GM18868 (cell line): ENCODE measurements around the gene CDC73.
"Not testable (repeated sequence)": the region's sequence is repeated elsewhere in the genome, so short reads cannot be mapped to it uniquely, and the experiment has no call there.

Experiments used
- ATAC-seq: cut with Tn5 transposase; IDR thresholded peaks from one replicate; pipeline ENCODE4 v1.9.1; 2021; ENCODE audit warnings: mild to moderate bottlenecking, moderate library complexity; ENCODE audit not compliant: unreplicated experiment

The CDC73 gene

DNA sequence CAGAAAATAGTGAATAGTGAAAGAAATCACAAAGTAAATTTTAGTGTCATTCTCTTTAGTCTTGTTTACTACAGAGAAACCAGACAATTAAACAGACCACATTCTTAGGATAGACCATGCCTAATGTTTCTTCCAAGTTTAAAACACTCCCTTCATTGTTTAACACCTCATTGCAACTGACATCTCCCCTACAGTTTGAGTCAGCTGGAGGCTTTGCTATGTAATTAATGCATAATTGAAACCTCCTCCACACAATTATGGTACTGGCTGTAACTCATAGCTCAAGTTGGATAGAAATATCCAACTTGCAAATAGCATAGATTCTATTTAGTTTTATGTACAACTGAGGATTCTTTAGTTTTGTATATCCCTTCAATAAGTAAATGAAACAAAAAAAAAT, 99.8 kb downstream of the CDC73 start:
- no peak for ATAC-seq

GRCh38 chr1:193222056-193222615, 100.3 kb downstream of the CDC73 start:
- no peak for ATAC-seq

DNA sequence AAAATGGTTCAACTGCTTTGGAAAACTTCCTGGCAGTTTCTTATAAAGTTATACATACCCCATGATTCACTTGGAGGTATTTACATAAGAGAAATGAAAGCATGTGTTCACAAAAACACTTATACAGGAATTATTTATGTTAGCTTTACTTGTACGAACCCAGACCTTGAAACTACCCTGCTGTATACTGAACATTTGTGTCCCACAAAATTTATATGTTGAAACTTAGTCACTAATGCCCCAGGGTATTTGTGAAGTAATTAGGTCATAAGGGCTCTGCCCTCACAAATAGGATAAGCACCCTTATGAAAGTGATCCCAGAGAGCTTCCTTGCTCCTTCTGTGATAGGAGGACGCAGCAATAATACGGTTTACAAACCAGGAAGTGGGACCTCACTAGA, 107.3 kb downstream of the CDC73 start:
- ATAC-seq, result no peak

- ATAC-seq, result not testable (repeated sequence)
Measured at GRCh38 chr1:193231146-193231545, 109.3 kb downstream of the CDC73 start.

GRCh38 chr1:193234530-193234929, 112.7 kb downstream of the CDC73 start:
- no peak for ATAC-seq

DNA sequence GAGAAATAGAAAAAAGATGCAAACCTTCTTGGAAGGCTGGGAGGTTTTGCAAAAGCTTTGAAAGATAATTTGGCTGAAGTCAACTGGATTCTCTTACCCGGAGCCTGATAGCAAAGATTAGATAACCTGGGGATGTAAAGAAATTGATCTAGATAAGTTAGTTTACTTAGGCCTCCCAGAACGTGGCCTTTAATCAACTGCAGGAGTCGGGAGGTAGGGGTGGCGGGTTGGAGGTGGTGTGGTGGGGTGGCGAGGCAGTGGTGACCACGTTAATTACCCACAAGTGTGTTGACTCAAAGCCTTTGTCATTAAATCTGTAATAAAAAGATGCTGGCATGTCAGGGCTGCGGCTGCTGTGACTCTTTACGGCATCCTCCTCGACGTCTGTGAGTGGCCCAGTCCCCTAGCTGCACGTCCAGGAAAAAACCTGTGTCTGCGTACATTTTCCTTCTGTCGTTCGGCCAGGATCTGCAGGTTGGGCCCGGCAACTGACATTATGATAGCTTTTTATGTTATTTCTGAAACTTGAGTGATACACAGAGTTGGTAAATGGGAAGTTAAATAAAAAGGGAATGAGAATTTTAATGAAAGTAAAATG, 115.6 kb downstream of the CDC73 start:
- no peak for ATAC-seq

- no peak for ATAC-seq
Measured at GRCh38 chr1:193240609-193241008, 118.8 kb downstream of the CDC73 start.

DNA sequence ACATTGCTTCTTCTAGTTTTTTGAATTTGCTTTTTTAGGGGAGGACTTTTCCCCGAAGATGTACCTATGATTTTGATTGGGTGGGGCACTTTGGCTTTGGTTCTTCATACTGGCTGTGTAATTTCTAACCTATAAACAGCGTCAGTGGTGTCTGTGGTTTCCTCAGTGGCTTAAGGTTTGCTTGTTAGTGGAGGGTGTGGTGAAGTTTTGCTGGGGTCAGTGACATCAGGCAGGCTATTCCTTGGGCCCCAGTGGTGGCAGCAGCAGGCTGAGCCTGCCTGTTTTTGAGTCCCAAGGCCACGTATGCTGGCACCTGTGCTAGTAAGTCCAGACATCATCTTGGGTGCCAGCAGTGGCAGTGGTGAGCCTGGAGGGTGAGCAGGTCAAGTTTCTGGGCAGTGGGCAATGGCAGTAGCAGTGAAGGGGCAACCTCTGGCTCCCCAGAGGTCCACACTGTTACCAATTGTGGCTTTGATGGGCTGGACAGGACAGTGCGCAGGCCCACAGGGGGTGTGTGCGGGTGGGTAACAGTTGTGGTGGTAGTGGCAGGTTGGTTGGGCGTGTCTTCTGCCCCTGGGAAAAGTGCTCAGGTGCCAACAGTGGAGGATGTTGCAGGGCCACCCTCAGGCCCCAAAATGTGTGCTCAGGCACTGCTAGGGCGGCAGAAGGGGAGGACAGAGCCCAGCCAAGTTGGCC, 119.4 kb downstream of the CDC73 start:
- ATAC-seq, result no peak

DNA sequence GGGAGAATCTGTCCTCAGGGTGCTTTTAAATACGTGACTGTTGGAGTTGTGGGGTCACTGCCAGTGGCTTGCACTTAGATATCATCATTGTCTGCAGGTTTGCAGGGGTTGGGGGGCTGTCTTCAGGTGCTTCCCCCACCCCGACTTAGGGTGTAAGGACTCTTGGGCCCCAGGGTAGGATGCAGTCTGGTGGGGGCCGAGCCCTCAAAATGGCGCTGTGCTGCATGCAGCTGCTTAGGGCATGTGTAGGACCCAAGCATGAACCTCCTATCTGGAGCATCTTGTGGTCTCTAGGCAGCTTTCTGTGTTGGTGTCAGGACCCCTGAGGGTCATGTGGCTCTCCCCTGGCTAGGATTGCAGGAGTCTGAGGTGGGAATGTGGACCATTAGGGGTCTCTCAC, 120.2 kb downstream of the CDC73 start:
- no peak for ATAC-seq

DNA sequence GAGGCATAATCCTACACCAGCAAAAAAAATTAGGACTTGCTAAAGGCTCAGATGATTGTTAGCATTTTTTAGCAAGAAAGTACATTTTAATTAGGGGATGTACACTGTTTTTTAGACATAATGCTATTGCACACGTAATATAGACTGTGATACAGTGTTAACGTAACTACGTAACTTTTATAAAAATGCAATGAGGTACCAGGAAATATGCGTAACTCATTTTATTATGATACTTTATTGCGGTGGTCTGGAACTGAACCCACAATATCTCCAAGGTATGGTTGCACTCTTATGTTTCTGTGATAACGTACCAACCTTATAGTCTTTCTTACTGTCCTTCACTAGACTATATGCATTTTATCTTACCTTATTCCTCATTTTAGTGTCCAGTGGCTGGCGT, 127.4 kb downstream of the CDC73 start:
- ATAC-seq, result no peak

- ATAC-seq, result no peak
Measured at GRCh38 chr1:193251950-193252349, 130.1 kb downstream of the CDC73 start.

DNA sequence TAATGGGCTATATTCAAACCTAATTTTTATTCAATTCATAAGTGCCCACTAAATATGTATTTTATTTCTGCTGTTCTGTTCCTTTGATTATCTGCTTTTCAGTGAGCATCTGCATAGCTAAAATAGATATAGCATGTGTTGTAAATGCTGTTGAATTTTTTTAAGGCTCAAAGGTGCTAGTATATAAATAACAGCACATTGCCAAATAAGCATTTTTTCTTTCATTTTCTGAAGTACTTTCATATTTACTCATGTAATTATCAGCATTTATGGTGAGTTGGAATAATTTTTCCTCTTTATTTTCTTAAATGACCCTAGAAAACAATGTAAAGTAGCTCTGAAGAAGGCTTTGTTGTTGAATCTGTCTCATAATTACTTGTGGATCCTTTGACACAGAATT, 134.2 kb downstream of the CDC73 start:
- no peak for ATAC-seq

DNA sequence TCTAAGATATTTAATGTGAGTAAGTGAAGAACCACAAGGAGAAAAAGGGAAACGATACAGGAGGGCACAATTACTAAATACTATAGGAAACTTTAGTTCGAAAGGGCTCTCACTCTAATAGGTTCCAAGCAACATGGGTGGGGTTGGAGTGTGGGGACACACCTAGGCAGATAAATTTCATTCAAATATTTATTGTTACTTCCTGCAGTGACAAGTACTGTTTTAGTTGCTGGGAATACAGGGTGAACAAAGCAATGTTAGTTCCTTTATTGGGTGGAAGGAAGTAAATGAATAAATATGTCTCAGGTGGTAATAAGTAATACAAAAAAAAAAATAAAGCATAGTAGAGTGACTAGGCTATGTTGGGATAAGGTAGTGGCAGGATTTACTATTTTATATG, 137.8 kb downstream of the CDC73 start:
- no peak for ATAC-seq

- no peak for ATAC-seq
Measured at GRCh38 chr1:193260056-193260745, 138.4 kb downstream of the CDC73 start.

- ATAC-seq, result no peak
Measured at GRCh38 chr1:193260896-193261295, 139.1 kb downstream of the CDC73 start.

DNA sequence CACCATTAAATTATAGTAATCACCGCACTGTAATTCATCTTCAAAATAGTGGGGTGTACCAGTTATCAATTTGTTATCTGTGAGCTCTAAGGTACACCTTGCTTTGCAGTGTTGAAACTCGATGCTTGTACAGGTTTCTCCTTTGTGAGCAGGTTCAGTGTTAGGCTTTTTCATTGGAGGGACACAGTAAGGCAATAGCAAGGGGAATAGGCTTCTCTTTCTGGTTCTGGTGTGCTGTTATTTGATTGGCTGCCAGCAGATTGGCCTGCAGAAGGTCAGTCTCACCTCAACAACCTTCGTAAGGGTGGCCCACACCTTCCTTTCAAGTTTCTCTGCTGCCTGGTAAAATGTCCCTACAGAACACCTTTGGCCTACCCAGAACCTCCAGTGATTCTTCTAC, 140.8 kb downstream of the CDC73 start:
- ATAC-seq, result no peak

DNA sequence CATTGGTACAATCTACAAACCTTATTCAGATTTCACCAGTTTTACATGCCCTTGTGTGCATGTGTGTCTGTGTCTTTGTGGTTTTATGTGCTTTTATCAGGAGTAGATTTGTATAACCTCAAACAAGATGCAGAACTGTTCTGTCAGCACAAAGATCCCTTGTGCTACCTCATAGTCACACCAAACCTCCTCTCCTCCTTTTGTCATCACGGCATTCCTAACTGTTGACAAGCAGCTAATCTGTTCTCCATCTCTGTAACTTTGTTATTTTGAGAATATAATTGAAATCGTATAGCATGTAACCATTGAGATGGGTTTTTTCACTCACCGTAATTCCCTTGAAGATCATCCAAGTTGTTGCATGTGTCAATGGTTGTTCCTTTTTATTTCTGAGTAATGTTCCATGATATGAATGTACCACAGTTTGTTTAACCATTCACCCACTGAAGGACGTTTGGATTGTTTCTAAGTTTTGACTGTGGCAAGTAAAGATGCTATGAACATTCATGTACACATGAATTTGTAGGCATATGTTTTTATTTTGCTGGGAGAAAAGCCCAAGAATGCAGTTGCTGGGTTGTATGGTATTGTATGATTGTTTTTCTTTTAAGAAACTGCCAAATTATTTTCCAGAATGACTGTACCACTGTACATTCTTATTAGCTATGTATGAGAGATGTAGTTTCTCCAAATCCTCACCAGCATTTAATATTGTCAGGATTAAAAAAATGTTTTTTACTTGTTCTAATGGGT, 142.7 kb downstream of the CDC73 start:
- no peak for ATAC-seq

GRCh38 chr1:193265716-193266115, 143.9 kb downstream of the CDC73 start:
- ATAC-seq, result peak; percentile 28

DNA sequence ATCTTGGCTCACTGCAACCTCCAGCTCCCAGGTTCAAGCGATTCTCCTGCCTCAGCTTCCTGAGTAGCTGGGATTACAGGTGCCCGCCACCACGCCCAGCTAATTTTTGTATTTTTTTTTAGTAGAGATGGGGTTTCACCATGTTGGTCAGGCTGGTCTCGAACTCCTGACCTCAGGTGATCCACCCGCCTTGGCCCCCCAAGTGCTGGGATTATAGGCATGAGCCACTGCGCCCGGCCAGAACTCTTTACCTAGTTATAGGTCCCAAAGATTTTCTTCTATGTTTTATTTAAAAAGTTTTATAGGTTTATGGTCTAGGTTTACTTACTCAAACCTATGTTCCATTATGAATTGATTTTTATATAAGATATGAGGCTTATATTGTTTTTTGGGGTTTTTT, 145.0 kb downstream of the CDC73 start:
- ATAC-seq, result not testable (repeated sequence)

DNA sequence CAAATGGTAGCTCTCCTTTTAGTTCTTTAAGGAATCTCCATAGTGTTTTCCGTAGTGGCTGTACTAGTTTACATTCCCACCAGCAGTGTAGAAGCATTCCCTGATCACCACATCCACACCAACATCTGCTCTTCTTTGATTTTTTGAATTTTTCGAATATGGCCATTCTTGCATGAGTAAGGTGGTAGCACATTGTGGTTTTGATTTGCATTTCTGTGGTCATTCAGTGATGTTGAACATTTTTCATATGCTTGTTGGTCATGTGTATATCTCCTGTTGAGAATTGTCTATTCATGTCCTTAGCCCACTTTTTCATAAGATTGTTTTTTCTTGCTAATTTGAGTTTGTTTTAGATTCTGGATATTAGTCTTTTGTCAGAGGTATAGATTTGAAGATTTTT, 149.2 kb downstream of the CDC73 start:
- ATAC-seq, result peak; percentile 97

- no peak for ATAC-seq
Measured at GRCh38 chr1:193275773-193276172, 153.9 kb downstream of the CDC73 start.
